ENCODE measurements around the gene NAXE. TPM values are rescaled to one million over a fixed set of nuclear protein-coding genes. Genes with fewer than 3 reads are reported as not detected.
"Not testable (repeated sequence)": the region's sequence is repeated elsewhere in the genome, so short reads cannot be mapped to it uniquely, and the experiment has no call there.

The NAXE gene
- total RNA-seq, 1 experiment from 2014 or later = 143 TPM

DNA sequence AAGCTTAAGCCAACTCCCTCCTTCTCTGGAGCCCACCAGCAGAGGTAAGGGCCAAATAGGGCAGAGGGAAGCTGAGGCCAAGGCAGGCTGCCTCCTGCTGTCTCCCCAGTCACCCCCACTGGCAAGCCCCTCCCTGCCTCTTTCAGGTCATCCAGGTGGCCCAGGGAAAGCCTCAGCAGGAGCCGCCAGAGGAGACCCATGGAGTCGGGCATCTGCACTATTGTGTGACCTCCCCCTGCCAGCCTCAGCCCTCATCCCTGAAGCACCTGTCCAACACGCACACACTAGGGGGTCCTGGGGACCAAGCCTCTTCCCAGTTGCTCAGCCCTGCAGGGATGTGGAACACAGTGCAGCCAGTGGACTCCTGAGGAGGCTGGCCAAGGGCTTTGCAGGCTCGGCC, 5.3 kb upstream of the NAXE start:
- TF ChIP-seq, protein P1, sequence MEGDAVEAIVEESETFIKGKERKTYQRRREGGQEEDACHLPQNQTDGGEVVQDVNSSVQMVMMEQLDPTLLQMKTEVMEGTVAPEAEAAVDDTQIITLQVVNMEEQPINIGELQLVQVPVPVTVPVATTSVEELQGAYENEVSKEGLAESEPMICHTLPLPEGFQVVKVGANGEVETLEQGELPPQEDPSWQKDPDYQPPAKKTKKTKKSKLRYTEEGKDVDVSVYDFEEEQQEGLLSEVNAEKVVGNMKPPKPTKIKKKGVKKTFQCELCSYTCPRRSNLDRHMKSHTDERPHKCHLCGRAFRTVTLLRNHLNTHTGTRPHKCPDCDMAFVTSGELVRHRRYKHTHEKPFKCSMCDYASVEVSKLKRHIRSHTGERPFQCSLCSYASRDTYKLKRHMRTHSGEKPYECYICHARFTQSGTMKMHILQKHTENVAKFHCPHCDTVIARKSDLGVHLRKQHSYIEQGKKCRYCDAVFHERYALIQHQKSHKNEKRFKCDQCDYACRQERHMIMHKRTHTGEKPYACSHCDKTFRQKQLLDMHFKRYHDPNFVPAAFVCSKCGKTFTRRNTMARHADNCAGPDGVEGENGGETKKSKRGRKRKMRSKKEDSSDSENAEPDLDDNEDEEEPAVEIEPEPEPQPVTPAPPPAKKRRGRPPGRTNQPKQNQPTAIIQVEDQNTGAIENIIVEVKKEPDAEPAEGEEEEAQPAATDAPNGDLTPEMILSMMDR (IDR thresholded peaks at IDR 0.05; ENCODE audit: unreplicated experiment) = no peak
- H3K9me3 Mint-ChIP-seq (ENCODE audit: low read depth, unreplicated experiment) = no peaks in the 10 kb centered on the region
- BruUV-seq (replicated peaks) = no TSS peak
- H3K27me3 Mint-ChIP-seq (ENCODE audit: unreplicated experiment) = no peaks in the 10 kb centered on the region
- DNase-seq = no peak
- CTCF ChIA-PET = interaction anchor here (0.5 to 0.6 kb wide), 3 partner anchors 18 to 109 kb away, joined by 3 to 6 read pairs (median 5); no protein-coding TSS in a partner anchor
- intact Hi-C loops (cut with micrococcal nuclease; ENCODE audit: unreplicated experiment) = no loop called here
- H3K36me3 Mint-ChIP-seq (ENCODE audit: insufficient read depth, unreplicated experiment) = peaks cover 3% of the 10 kb centered on the region
- H3K4me3 Mint-ChIP-seq (ENCODE audit: low read depth, unreplicated experiment) = no peak overlapping the region
- H3K4me1 Mint-ChIP-seq (ENCODE audit: low read depth, unreplicated experiment) = no peaks in the 10 kb centered on the region
- H3K27ac Mint-ChIP-seq (ENCODE audit: unreplicated experiment) = no peak overlapping the region

- H3K9me3 Mint-ChIP-seq (ENCODE audit: low read depth, unreplicated experiment) = no peaks in the 10 kb centered on the region
- TF ChIP-seq, protein P1 (IDR thresholded peaks at IDR 0.05; ENCODE audit: unreplicated experiment) = no peak
- H3K4me3 Mint-ChIP-seq (ENCODE audit: low read depth, unreplicated experiment) = no peak overlapping the region
- peaks cover 10% of the 10 kb centered on the region for H3K36me3 Mint-ChIP-seq (ENCODE audit: insufficient read depth, unreplicated experiment)
- intact Hi-C loops (cut with micrococcal nuclease; ENCODE audit: unreplicated experiment) = no loop called here
- no TSS peak for BruUV-seq (replicated peaks)
- H3K4me1 Mint-ChIP-seq (ENCODE audit: low read depth, unreplicated experiment) = no peaks in the 10 kb centered on the region
- no peak for DNase-seq
- H3K27ac Mint-ChIP-seq (ENCODE audit: unreplicated experiment) = no peak overlapping the region
- CTCF ChIA-PET = interaction anchor here (0.5 to 0.9 kb wide), 5 partner anchors 17 to 218 kb away, joined by 3 to 7 read pairs (median 5); no protein-coding TSS in a partner anchor
- no peaks in the 10 kb centered on the region for H3K27me3 Mint-ChIP-seq (ENCODE audit: unreplicated experiment)
These were observed 4.6 kb upstream of the NAXE start for GRCh38 chr1:156586892-156587477.

DNA sequence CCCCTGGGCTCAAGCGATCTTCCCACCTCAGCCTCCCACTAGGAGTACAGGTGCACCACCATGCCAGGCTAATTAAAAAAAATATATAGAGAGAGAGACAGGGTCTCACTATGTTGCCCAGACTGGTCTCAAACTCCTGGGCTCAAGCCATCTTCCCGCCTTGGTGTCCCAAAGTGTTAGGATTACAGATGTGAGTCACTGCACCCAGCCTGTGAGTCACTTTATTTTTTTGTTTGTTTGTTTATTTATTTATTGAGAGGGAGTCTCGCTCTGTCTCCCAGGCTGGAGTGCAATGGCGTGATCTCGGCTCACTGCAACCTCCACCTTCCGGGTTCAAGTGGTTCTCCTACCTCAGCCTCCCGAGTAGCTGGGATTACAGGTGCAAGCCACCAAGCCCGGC, 3.6 kb upstream of the NAXE start:
- CTCF ChIA-PET = interaction anchor here (0.7 kb wide), 1 partner anchor 25 kb away, joined by 3 read pairs; no protein-coding TSS in a partner anchor
- intact Hi-C loops (cut with micrococcal nuclease; ENCODE audit: unreplicated experiment); H3K27me3 Mint-ChIP-seq (ENCODE audit: unreplicated experiment); H3K4me3 Mint-ChIP-seq (ENCODE audit: low read depth, unreplicated experiment); H3K4me1 Mint-ChIP-seq (ENCODE audit: low read depth, unreplicated experiment); BruUV-seq (replicated peaks); H3K27ac Mint-ChIP-seq (ENCODE audit: unreplicated experiment); H3K9me3 Mint-ChIP-seq (ENCODE audit: low read depth, unreplicated experiment); DNase-seq: not testable (repeated sequence)
- H3K36me3 Mint-ChIP-seq (ENCODE audit: insufficient read depth, unreplicated experiment) = peaks cover 19% of the 10 kb centered on the region

DNA sequence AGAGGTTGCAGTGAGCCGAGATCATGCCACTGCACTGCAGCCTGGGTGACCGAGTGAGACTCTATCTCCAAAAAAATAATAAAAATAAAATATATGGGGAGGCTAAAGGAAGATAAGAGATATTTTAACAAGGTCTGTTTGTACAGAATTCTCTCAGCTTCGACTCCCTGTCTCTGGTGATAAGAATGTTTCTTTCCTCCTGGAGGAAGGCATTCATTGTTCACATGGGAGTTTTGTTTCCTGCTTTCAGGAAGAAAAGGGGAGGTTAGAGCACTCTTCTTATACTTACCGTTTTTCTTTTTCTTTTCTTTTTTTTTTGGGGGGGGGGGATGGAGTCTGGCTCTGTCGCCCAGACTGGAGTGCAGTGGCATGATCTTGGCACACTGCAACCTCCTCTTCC, 2.0 kb upstream of the NAXE start:
- no peak overlapping the region for H3K27ac Mint-ChIP-seq (ENCODE audit: unreplicated experiment)
- no peaks in the 10 kb centered on the region for H3K9me3 Mint-ChIP-seq (ENCODE audit: low read depth, unreplicated experiment)
- intact Hi-C loops (cut with micrococcal nuclease; ENCODE audit: unreplicated experiment) = no loop called here
- BruUV-seq (replicated peaks) = no TSS peak
- H3K4me3 Mint-ChIP-seq (ENCODE audit: low read depth, unreplicated experiment) = no peak overlapping the region
- CTCF ChIA-PET = no interaction called here
- no peak for DNase-seq
- H3K4me1 Mint-ChIP-seq (ENCODE audit: low read depth, unreplicated experiment) = no peaks in the 10 kb centered on the region
- no peaks in the 10 kb centered on the region for H3K27me3 Mint-ChIP-seq (ENCODE audit: unreplicated experiment)
- H3K36me3 Mint-ChIP-seq (ENCODE audit: insufficient read depth, unreplicated experiment) = peaks cover 22% of the 10 kb centered on the region
- TF ChIP-seq, protein P1 (IDR thresholded peaks at IDR 0.05; ENCODE audit: unreplicated experiment) = no peak

Measured in Calu3 (cell line).